Fibroblast of skin of abdomen (primary cell): Measurements from ENCODE around the gene MMEL1. TPM values are rescaled to one million over a fixed set of nuclear protein-coding genes. Genes with fewer than 3 reads are reported as not detected.
A peak's percentile ranks its signal among the peaks of the same experiment; 100 is the strongest.
"Not testable (repeated sequence)": the region's sequence is repeated elsewhere in the genome, so short reads cannot be mapped to it uniquely, and the experiment has no call there.

Experiments used
- DNase-seq: peaks from one replicate; pipeline ENCODE4 v3.0.0-alpha.2; 2013
- polyA plus RNA-seq, 2 experiments: library from polyadenylated mRNA; unstranded; fragments of 120-200 nt; gene quantifications; one replicate each; pipeline ENCODE4 v1.2.1, GENCODE V29; 2013; ENCODE audit not compliant: insufficient read length in 2 of 2

MMEL1 gene
- polyA plus RNA-seq (2013, experiment 1 of 2; ENCODE audit: insufficient read length) = not detected
- 0.10 TPM for polyA plus RNA-seq (2013, experiment 2 of 2; ENCODE audit: insufficient read length)

- DNase-seq = no peak
These were observed at the start of gene MMEL1 for GRCh38 chr1:2632561-2633361. Gene MMEL1 (minus strand): TSS chr1:2633016. CDS start chr1:2629484, 3,532 bp downstream.

- not testable (repeated sequence) for DNase-seq
These were observed 43.9 kb upstream of the MMEL1 start for GRCh38 chr1:2676726-2677125.

DNA sequence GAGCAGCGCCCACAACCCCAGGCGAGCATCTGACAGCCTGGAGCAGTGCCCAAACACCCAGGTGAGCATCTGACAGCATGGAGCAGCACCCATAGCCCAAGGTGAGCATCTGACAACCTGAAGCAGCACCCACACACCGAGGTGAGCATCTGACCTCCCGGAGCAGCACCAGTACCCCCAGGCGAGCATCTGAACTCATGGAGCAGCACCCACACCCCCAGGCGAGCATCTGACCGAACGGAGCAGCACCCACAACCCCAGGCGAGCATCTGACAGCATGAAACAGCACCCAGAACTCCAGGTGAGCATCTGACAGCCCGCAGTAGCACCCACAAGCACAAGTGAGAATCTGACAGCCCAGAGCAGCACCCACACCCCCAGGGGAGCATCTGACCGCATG, 38.8 kb upstream of the MMEL1 start:
- not testable (repeated sequence) for DNase-seq

DNA sequence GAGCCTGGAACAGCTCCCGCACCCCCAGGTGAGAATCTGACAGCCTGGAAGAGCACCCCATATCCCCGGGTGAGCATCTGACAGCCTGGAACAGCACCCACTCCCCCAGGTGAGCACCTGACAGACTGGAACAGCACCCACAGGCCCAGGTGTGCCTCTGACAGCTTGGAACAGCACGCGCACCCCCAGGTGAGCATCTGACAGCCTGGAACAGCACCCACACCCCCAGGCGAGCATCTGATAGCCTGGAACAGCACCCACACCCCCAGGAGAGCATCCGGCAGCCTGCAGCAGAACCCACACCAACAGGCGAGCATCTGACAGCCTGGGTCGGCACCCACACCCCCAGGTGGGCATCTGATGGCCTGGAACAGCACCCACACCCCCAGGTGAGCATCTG, 27.0 kb upstream of the MMEL1 start:
- not testable (repeated sequence) for DNase-seq

- DNase-seq = not testable (repeated sequence)
These were observed 25.1 kb upstream of the MMEL1 start for GRCh38 chr1:2657909-2658308.

DNA sequence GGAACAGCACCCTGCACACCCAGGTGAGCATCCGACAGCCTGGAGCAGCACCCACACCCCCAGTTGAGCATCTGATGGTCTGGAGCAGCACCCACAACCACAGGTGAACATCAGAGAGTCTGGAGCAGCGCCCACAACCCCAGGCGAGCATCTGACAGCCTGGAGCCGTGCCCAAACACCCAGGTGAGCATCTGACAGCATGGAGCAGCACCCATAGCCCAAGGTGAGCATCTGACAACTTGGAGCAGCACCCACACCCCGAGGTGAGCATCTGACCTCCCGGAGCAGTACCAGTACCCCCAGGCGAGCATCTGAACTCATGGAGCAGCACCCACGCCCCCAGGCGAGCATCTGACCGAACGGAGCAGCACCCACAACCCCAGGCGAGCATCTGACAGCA, 24.3 kb upstream of the MMEL1 start:
- DNase-seq = not testable (repeated sequence)

DNA sequence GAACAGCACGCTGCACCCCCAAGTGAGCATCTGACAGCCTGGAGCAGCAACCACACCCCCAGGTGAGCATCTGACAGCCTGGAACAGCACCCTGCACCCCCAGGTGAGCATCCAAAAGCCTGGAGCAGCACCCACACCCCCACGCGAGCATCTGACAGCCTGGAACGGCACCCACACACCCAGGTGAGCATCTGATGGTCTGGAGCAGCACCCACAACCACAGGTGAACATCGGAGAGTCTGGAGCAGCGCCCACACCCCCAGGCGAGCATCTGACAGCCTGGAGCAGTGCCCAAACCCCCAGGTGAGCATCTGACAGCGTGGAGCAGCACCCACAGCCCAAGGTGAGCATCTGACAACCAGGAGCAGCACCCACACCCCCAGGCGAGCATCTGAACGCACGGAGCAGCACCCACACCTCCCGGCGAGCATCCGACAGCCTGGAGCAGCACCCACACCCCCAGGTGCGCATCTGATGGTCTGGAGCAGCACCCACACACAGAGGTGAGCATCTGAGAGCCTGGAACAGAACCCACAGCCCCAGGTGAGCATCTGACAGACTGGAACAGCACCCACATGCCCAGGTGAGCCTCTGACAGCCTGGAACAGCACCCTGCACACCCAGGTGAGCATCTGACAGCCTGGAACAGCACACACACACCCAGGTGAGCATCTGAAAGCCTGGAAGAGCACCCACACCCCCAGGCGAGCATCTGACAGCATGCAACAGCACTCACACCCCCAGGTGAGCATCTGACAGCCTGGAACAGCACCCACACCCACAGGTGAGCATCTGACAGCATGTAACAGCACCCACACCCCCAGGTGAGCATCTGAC, 23.0 kb upstream of the MMEL1 start:
- not testable (repeated sequence) for DNase-seq

DNA sequence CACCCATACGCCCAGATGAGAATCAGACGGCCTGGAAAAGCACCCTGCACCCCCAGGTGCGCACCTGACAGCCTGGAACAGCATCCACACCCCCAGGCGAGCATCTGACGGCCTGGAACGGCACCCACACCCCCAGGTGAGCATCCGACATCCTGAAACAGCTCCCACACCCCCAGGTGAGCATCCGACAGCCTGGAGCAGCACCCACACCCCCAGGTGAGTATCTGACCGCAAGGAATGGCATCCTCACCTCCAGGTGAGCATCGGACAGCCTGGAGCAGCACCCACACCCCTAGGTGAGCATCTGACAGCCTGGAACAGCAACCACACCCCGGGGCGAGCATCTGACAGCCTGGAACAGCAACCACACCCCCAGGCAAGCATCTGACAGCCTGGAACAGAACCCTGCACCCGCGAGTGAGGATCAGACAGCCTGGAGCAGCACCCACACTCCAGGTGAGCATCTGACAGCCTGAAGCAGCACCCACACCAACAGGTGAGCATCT, 21.7 kb upstream of the MMEL1 start:
- DNase-seq = not testable (repeated sequence)

DNA sequence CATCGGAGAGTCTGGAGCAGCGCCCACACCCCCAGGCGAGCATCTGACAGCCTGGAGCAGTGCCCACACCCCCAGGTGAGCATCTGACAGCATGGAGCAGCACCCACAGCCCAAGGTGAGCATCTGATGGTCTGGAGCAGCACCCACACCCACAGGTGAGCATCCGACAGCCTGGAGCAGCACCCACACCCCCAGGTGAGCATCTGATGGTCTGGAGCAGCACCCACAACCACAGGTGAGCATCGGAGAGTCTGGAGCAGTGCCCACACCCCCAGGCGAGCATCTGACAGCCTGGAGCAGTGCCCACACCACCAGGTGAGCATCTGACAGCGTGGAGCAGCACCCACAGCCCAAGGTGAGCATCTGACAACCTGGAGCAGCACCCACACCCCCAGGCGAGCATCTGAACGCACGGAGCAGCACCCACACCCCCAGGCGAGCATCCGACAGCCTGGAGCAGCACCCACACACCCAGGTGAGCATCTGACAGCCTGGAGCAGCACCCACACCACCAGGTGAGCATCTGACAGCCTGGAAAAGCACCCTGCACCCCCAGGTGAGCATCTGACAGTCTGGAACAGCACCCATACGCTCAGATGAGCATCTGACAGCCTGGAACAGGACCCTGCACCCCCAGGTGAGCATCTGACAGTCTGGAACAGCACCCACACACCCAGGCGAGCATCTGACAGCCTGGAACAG, 21.1 kb upstream of the MMEL1 start:
- not testable (repeated sequence) for DNase-seq

DNA sequence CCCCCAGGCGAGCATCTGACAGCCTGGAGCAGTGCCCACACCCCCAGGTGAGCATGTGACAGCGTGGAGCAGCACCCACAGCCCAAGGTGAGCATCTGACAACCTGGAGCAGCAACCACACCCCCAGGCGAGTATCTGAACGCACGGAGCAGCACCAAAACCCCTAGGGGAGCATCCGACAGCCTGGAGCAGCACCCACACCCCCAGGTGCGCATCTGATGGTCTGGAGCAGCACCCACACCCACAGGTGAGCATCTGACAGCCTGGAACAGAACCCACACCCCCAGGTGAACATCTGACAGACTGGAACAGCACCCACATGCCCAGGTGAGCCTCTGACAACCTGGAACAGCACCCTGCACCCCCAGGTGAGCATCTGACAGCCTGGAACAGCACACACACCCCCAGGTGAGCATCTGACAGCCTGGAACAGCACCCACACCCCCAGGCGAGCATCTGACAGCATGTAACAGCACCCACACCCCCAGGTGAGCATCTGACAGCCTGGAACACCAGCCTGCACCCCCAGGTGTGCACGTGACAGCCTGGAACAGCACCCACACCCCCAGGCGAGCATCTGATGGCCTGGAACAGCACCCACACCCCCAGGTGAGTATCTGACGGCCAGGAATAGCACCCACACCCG, 20.2 kb upstream of the MMEL1 start:
- DNase-seq = not testable (repeated sequence)

GRCh38 chr1:2652152-2652925, 19.5 kb upstream of the MMEL1 start:
- not testable (repeated sequence) for DNase-seq

- no peak for DNase-seq
These were observed 18.3 kb upstream of the MMEL1 start for GRCh38 chr1:2650967-2651645.

DNA sequence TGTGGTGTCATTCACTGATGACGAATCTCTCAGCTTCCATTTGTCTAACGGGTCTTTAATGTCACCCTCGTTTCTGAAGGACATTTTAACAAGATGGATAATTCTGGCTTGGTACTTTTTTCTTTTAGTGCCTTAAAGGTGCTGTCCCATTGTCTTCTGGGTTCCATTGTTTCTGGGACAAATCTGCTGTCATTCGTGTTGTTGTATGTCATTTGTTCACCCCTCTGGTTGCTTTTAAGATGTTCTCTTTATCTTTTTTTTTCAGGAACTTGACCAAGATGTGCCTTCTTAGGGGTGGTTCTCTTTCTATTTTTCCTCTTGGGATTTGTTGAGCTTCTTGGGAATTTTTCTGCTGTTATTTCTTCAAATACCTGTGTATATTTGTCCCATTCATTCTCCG, 14.0 kb upstream of the MMEL1 start:
- no peak for DNase-seq

GRCh38 chr1:2645776-2646175, 13.0 kb upstream of the MMEL1 start:
- DNase-seq = no peak

- no peak for DNase-seq
These were observed 12.3 kb upstream of the MMEL1 start for GRCh38 chr1:2645143-2645542.

- DNase-seq = no peak
These were observed 11.8 kb upstream of the MMEL1 start for GRCh38 chr1:2644591-2645101.

- DNase-seq = no peak
These were observed 11.4 kb upstream of the MMEL1 start for GRCh38 chr1:2644171-2644570.

GRCh38 chr1:2643414-2644077, 10.7 kb upstream of the MMEL1 start:
- DNase-seq = no peak

DNA sequence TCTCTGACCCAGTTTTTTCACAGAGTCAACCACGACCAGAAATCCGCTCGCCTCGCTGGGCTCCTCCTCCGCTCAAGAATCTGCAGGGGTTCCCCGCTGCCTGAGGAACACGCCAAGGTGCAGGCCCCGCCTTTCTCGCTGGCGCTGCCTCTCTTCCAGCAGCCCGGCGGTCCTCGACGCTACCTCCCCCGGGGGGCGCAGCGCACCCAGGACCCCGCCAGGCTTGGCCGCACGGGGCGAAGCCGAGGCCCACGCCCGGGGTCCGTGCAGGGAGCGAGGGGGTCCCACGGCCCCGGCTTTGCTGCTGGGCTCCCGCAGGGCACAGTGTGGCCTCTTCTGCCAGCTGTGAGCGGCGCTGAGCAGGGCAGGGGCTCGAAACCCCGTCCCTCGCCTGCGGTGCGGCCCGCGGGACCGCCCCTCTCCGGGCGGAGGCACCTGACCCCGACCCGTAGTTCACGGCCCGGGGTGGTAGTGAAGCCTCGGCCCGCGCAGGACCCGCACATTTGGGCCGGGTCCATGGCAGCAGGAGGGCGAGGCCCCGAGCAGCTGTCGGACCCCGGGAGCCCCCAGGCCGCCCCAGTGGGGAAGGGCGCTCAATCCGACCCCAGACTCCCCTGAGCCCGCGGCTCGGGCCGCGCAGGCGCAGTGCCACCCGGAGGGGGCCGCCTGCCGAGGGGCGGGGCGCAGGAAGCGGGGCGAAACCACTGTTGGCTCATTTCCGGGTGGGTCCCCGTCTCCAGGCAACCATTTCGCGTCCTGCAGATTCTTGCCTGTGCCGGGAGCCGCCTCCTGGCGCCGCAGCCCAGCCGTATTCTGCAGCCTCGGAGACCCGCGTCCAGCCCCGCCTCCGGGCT, 10.0 kb upstream of the MMEL1 start:
- peak; percentile 90 for DNase-seq
